ENCODE measurements around the gene EFR3B. TPM values are rescaled to one million over a fixed set of nuclear protein-coding genes. Genes with fewer than 3 reads are reported as not detected.
"Not testable (repeated sequence)": the region's sequence is repeated elsewhere in the genome, so short reads cannot be mapped to it uniquely, and the experiment has no call there.

EFR3B gene
- total RNA-seq, 4 donors from 2014 or later = under 0.01 to 1.4 (median 0.32) TPM

GRCh38 chr2:25000503-25001324 is 41.2 kb upstream of the EFR3B start:
- no peak overlapping the region for H3K4me3 ChIP-seq
- H3K9me3 ChIP-seq = no peaks in the 10 kb centered on the region
- no peaks in the 10 kb centered on the region for H3K36me3 ChIP-seq
- intact Hi-C loops (cut with DNase I) = no loop called here
- no peak overlapping the region for H3K27ac ChIP-seq
- no peak for DNase-seq
- no peaks in the 10 kb centered on the region for H3K4me1 ChIP-seq
- no peaks in the 10 kb centered on the region for H3K27me3 ChIP-seq
- TF ChIP-seq CTCF (IDR thresholded peaks at IDR 0.05) (no peak), POLR2A (IDR thresholded peaks at IDR 0.05) (no peak)
- 40 to 55% methylated on average over 5 to 6 of the region's 6 CpGs for WGBS, 2 donors

GRCh38 chr2:25001325-25001637 is 40.6 kb upstream of the EFR3B start:
- no peak for DNase-seq
- WGBS, 2 donors = 84 to 88% methylated on average over 7 of the region's 7 CpGs
- H3K4me1 ChIP-seq = no peaks in the 10 kb centered on the region

DNA sequence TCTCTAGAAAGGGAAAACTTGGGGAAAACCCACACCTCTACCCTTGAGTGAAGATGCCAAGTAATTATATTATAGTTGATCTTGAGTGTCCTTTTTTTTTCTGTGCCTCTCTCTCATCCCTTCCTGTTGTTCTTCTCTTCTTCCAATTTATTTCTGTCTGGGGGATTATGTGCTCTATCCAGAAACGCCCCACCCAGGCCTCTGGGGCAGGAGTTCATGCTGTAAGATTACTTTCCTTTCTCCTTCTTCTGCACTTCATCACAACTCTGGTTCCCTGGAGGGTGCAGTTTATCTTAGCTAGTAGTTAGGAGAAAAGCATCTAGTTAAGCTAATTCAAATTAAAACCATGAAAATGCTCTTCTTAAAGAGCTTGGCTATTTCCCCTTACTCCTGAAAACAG is 39.8 kb upstream of the EFR3B start:
- H3K27ac ChIP-seq = no peak overlapping the region
- TF ChIP-seq CTCF (IDR thresholded peaks at IDR 0.05) = no peak
- no peak for TF ChIP-seq POLR2A (IDR thresholded peaks at IDR 0.05)
- WGBS, 2 donors = 25 to 32% methylated on average over 1 of the region's 1 CpG
- intact Hi-C loops (cut with DNase I) = no loop called here
- no peaks in the 10 kb centered on the region for H3K36me3 ChIP-seq
- no peak overlapping the region for H3K4me3 ChIP-seq
- H3K4me1 ChIP-seq = no peaks in the 10 kb centered on the region
- no peaks in the 10 kb centered on the region for H3K9me3 ChIP-seq
- DNase-seq = no peak
- H3K27me3 ChIP-seq = no peaks in the 10 kb centered on the region

More at GRCh38 chr2:25001325-25001637, 40.6 kb upstream of the EFR3B start:
- intact Hi-C loops (cut with DNase I) = no loop called here
- Histone ChIP-seq H3K36me3 (no peaks in the 10 kb centered on the region), H3K27me3 (no peaks in the 10 kb centered on the region), H3K9me3 (no peaks in the 10 kb centered on the region), H3K27ac (no peak overlapping the region), H3K4me3 (no peak overlapping the region)
- TF ChIP-seq CTCF (IDR thresholded peaks at IDR 0.05) (no peak), POLR2A (IDR thresholded peaks at IDR 0.05) (no peak)

DNA sequence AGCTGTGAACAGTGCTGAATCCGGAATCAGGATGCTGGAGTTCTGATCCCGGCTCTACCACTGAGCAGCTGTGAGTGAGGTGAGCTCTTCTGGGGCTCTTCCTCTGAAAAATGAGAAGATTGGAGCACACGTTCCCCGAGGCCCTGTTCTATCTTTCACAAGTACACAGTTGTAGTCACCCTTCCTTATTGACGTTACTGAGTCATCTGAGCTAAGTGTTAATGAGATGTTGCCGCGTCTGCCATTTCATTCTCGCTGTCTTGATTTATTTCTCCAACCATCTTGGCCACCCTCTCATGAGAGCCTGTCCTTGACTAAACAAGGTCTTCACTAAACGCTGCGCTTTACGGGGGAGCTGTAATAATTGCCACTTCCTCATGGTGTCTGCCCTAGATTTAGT is 31.9 kb upstream of the EFR3B start:
- no peak overlapping the region for H3K27ac ChIP-seq
- 60 to 66% methylated on average over 10 to 11 of the region's 11 CpGs for WGBS, 2 donors
- DNase-seq = no peak
- H3K27me3 ChIP-seq = no peaks in the 10 kb centered on the region
- intact Hi-C loops (cut with DNase I) = no loop called here
- H3K9me3 ChIP-seq = no peaks in the 10 kb centered on the region
- TF ChIP-seq CTCF (IDR thresholded peaks at IDR 0.05) = no peak
- no peaks in the 10 kb centered on the region for H3K4me1 ChIP-seq
- H3K36me3 ChIP-seq = no peaks in the 10 kb centered on the region
- no peak overlapping the region for H3K4me3 ChIP-seq

GRCh38 chr2:25011342-25011741 is 30.5 kb upstream of the EFR3B start:
- H3K36me3 ChIP-seq; H3K4me1 ChIP-seq; H3K4me3 ChIP-seq; intact Hi-C loops (cut with DNase I); H3K9me3 ChIP-seq; DNase-seq; H3K27me3 ChIP-seq; H3K27ac ChIP-seq: not testable (repeated sequence)
- WGBS, 2 donors = 89 to 92% methylated on average over 2 of the region's 2 CpGs

DNA sequence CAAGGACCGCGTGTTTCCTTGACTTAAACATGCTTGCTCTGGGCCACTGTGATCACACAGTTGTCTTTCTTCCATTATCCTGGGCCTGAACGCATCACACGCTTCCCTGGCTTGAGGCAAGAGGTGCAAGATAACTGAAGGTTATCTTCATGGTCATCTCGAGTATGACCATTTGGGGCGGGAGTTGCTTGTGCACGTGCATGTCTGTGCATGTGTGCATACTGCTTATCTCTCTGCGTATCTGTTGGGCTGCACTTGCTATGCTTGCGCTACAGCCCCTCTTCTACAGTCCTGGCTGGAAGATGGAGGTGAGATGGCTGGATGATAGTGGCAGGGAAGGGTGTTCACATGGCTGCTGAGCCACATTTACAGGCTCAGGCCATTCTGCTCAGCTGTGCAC is 27.2 kb upstream of the EFR3B start:
- TF ChIP-seq CTCF (IDR thresholded peaks at IDR 0.05) = no peak
- TF ChIP-seq POLR2A (IDR thresholded peaks at IDR 0.05) = no peak
- intact Hi-C loops (cut with DNase I) = no loop called here
- no peak for DNase-seq
- Histone ChIP-seq H3K9me3 (no peaks in the 10 kb centered on the region), H3K27me3 (no peaks in the 10 kb centered on the region), H3K27ac (no peak overlapping the region), H3K4me3 (no peak overlapping the region), H3K4me1 (no peaks in the 10 kb centered on the region), H3K36me3 (no peaks in the 10 kb centered on the region)
- 89 to 94% methylated on average over 7 to 9 of the region's 9 CpGs for WGBS, 2 donors

Measured in esophagus squamous epithelium (tissue), 5 donors.